Osteoblast (primary cell): ENCODE results near the gene TMEM200B. TPM values are rescaled to one million over a fixed set of nuclear protein-coding genes. Genes with fewer than 3 reads are reported as not detected.
"Not testable (repeated sequence)": the region's sequence is repeated elsewhere in the genome, so short reads cannot be mapped to it uniquely, and the experiment has no call there.

Experiments
- DNase-seq: peaks from one replicate; pipeline ENCODE4 v3.0.0; 2011; ENCODE audit warnings: low spot score, mixed read lengths; ENCODE audit not compliant: insufficient read length; ENCODE audit errors: missing footprints
- H2AFZ ChIP-seq: 2 replicates; pipeline ENCODE4 v1.6.0; 2011; ENCODE audit warnings: mild to moderate bottlenecking, low read length
- H3K27ac ChIP-seq: 2 replicates; pipeline ENCODE4 v1.5.1; 2011; ENCODE audit warnings: mild to moderate bottlenecking, low read depth, low read length, moderate library complexity
- H3K27me3 ChIP-seq: 2 replicates; pipeline ENCODE4 v1.6.0; 2012; ENCODE audit warnings: mild to moderate bottlenecking, control low read depth, inconsistent platforms, low read length, moderate library complexity; ENCODE audit not compliant: insufficient read depth
- H3K36me3 ChIP-seq: 2 replicates; pipeline ENCODE4 v1.5.1; 2011; ENCODE audit warnings: mild to moderate bottlenecking, low read length, control low read depth, moderate library complexity; ENCODE audit not compliant: insufficient read depth
- H3K4me1 ChIP-seq: 2 replicates; pipeline ENCODE4 v1.5.1; 2011; ENCODE audit warnings: mild to moderate bottlenecking, low read length, control low read depth, moderate library complexity; ENCODE audit not compliant: insufficient read depth
- H3K4me2 ChIP-seq: 2 replicates; pipeline ENCODE4 v1.6.0; 2011; ENCODE audit warnings: mild to moderate bottlenecking, low read length; ENCODE audit not compliant: insufficient read depth
- H3K4me3 ChIP-seq: fragments of 200-600 bp; sonication (generic); 3 replicates; pipeline ENCODE4 v1.5.1; 2012; ENCODE audit warnings: mild to moderate bottlenecking, low read length, inconsistent platforms; ENCODE audit not compliant: insufficient read depth
- H3K79me2 ChIP-seq: 2 replicates; pipeline ENCODE4 v1.6.0; 2012; ENCODE audit warnings: mild to moderate bottlenecking, low read length, control low read depth, inconsistent platforms; ENCODE audit not compliant: insufficient read depth
- H3K9me3 ChIP-seq: 2 replicates; pipeline ENCODE4 v1.5.1; 2011; ENCODE audit warnings: low read depth, low read length, control low read depth
- H4K20me1 ChIP-seq: 2 replicates; pipeline ENCODE4 v1.6.0; 2012; ENCODE audit warnings: mild to moderate bottlenecking, low read length, control low read depth; ENCODE audit not compliant: insufficient read depth
- total RNA-seq: library from RNA; depleted of rRNA; stranded (reverse); fragments of >200 nt; gene quantifications from 2 replicates; pipeline ENCODE4 v1.2.3, GENCODE V29; 2012
- TF ChIP-seq, protein P1 (sequence below): IDR thresholded peaks from 2 replicates; pipeline ENCODE4 v1.5.1; 2011; ENCODE audit warnings: mild to moderate bottlenecking, low read depth, low read length, moderate library complexity; ENCODE audit errors: extremely low read depth

Gene TMEM200B
- total RNA-seq, 1 donor = 9.4 TPM

DNA sequence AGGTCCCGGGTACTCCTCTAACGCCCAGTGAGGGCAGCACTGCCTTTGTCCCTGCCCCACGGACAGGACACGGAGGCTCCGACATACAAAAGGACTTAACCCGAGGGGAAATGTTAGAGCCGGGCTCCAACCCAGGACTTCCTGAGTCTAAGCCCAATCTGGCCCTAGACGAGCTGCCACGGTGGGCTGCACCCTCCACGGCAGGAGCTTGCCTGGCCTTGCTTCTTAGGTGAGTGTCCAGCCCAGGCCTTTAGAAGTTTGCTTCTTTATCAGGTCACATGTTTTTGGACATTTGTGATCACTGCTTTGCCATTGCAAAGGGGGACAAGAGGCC is 11.0 kb upstream of the TMEM200B start:
- H3K27ac ChIP-seq = no peak overlapping the region
- H4K20me1 ChIP-seq = no peaks in the 10 kb centered on the region
- no peaks in the 10 kb centered on the region for H3K36me3 ChIP-seq
- H3K27me3 ChIP-seq = peaks cover 21% of the 10 kb centered on the region
- H3K4me1 ChIP-seq = no peaks in the 10 kb centered on the region
- no peaks in the 10 kb centered on the region for H3K79me2 ChIP-seq
- DNase-seq = no peak
- TF ChIP-seq, protein P1, sequence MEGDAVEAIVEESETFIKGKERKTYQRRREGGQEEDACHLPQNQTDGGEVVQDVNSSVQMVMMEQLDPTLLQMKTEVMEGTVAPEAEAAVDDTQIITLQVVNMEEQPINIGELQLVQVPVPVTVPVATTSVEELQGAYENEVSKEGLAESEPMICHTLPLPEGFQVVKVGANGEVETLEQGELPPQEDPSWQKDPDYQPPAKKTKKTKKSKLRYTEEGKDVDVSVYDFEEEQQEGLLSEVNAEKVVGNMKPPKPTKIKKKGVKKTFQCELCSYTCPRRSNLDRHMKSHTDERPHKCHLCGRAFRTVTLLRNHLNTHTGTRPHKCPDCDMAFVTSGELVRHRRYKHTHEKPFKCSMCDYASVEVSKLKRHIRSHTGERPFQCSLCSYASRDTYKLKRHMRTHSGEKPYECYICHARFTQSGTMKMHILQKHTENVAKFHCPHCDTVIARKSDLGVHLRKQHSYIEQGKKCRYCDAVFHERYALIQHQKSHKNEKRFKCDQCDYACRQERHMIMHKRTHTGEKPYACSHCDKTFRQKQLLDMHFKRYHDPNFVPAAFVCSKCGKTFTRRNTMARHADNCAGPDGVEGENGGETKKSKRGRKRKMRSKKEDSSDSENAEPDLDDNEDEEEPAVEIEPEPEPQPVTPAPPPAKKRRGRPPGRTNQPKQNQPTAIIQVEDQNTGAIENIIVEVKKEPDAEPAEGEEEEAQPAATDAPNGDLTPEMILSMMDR = no peak
- no peaks in the 10 kb centered on the region for H3K9me3 ChIP-seq
- H3K4me2 ChIP-seq = no peak overlapping the region
- H2AFZ ChIP-seq = no peak overlapping the region
- H3K4me3 ChIP-seq = no peak overlapping the region

DNA sequence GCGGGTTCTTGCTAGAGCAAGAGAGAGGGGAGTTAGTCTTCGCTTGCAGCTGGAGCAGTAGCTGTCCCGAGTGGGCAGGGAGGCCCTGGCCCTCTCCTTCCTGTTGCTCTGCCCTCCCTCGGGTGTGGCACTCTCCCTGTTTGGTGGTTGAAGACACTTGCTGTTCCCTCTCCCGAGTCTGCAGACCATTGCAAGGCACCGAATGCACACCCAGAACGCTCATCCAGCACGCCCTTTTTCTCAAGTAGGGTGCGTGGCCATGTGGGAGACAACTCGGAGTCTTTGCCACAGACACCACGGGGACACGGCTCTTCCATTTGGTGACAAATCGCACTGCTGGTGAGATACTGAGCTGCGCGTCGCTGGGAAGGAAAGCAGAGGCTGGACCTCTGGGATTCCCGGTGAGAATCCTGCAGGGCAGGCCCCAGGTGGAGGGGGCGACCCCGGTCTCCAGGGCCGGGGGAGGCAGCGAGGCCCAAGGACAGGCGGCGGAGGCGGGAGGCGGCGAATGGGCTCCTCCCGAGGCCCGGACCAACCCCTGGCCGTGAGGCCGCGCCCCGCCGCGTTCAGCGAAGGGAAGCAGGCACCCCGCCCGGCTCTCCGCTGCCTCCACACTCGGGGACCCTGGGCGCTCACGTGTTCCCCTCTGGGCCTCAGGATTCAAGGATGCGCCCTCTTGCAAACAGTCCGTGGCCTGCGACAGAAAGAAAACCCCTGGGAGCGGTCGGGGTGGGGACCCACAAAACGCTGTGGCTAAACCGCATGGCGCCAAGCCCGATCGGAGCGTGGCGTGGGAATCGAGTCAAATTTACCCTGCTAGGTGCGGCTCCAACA is 10.4 kb upstream of the TMEM200B start:
- Histone ChIP-seq H2AFZ (no peak overlapping the region), H3K79me2 (no peaks in the 10 kb centered on the region), H3K4me3 (no peak overlapping the region), H3K27ac (no peak overlapping the region), H3K4me1 (no peaks in the 10 kb centered on the region), H3K36me3 (no peaks in the 10 kb centered on the region), H3K4me2 (no peak overlapping the region), H3K27me3 (peaks cover 21% of the 10 kb centered on the region), H4K20me1 (no peaks in the 10 kb centered on the region), H3K9me3 (no peaks in the 10 kb centered on the region)
- TF ChIP-seq, protein P1 = no peak
- peak; percentile 90 for DNase-seq

DNA sequence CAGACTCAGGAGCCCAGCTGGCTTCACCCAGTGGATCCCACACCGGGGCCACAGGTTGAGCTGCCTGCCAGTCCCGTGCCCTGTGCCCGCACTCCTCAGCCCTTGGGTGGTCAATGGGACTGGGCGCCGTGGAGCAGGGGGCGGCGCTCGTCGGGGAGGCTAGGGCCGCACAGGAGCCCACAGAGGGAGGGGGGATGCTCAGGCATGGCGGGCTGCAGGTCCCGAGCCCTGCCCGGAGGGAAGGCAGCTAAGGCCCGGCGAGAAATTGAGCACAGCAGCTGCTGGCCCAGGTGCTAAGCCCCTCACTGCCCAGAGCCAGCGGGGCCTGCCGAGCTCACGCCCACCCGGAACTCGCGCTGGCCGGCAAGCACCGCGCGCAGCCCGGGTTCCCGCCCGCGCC is 7.4 kb upstream of the TMEM200B start:
- not testable (repeated sequence) for H3K36me3 ChIP-seq, H3K4me2 ChIP-seq, H3K9me3 ChIP-seq, H3K27ac ChIP-seq, H3K79me2 ChIP-seq, H3K4me3 ChIP-seq, H2AFZ ChIP-seq, DNase-seq, H3K4me1 ChIP-seq, H4K20me1 ChIP-seq
- peaks cover 16% of the 10 kb centered on the region for H3K27me3 ChIP-seq

DNA sequence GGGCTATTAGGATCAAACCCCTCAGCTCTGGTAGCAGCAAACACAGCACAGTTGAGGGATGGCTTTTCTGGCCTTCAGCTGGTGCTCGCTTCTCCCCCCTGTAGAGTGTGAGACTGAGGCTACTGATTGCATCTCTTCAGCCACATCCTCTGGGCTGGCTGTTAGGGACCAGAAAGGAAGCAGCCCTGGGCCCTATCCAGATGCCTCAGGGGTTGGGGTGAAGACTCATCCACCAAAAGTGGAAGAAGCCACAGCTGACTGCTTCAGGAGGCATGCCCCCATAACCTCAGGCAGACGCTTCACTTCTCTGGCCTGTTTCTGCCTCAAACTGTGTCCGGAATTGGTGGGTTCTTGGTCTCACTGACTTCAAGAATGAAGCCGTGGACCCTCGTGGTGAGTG is 6.2 kb upstream of the TMEM200B start:
- DNase-seq = no peak
- H3K4me2 ChIP-seq = no peak overlapping the region
- no peaks in the 10 kb centered on the region for H3K36me3 ChIP-seq
- no peaks in the 10 kb centered on the region for H3K79me2 ChIP-seq
- no peaks in the 10 kb centered on the region for H3K4me1 ChIP-seq
- no peaks in the 10 kb centered on the region for H3K9me3 ChIP-seq
- H3K4me3 ChIP-seq = no peak overlapping the region
- TF ChIP-seq, protein P1 = no peak
- no peak overlapping the region for H3K27ac ChIP-seq
- no peak overlapping the region for H2AFZ ChIP-seq
- H4K20me1 ChIP-seq = no peaks in the 10 kb centered on the region
- peaks cover 7% of the 10 kb centered on the region for H3K27me3 ChIP-seq
